HEK293 (cell line): ENCODE measurements around the gene EDC3.

Experiments used
- CTCF ChIA-PET: fragments of 350-600 bp; formaldehyde crosslinking; extraction: SDS; loops from one replicate; lab custom pipeline; 2021; ENCODE audit warnings: antibody characterized with exemption; lab: Yijun Ruan, JAX
- POLR2A ChIA-PET: fragments of 300-600 bp; formaldehyde crosslinking; extraction: SDS; loops from one replicate; lab custom pipeline; 2020; ENCODE audit warnings: antibody characterized with exemption, inconsistent platforms; lab: Yijun Ruan, JAX
- H3K27ac ChIP-seq: fragments of 200-500 bp; sonication (Bioruptor generic); 2 replicates; pipeline ENCODE4 v1.5.1; 2014; ENCODE audit warnings: low read depth, low read length, control low read depth, inconsistent platforms; ENCODE audit errors: extremely low read depth
- H3K36me3 ChIP-seq, 2 experiments: fragments of 200-500 bp in 1 of 2; sonication (Bioruptor generic) in 1 of 2; 1 replicate in 1 of 2; 2 replicates in 1 of 2; pipeline ENCODE4 v1.5.1; 2014 to 2017; ENCODE audit warnings: inconsistent platforms in 2 of 2, low read length in 2 of 2; ENCODE audit not compliant: control insufficient read depth in 2 of 2, insufficient read depth in 1 of 2
- H3K4me1 ChIP-seq: fragments of 200-500 bp; sonication (Bioruptor generic); 2 replicates; pipeline ENCODE4 v1.5.1; 2014; ENCODE audit warnings: mild to moderate bottlenecking, low read length, inconsistent platforms; ENCODE audit not compliant: control insufficient read depth, insufficient read depth
- H3K4me3 ChIP-seq: 2 replicates; pipeline ENCODE4 v1.5.1; 2011; ENCODE audit warnings: low read depth, mild to moderate bottlenecking, control low read depth, low read length, moderate library complexity
- H3K9me3 ChIP-seq: fragments of 200-500 bp; sonication (Bioruptor generic); 2 replicates; pipeline ENCODE4 v1.5.1; 2014; ENCODE audit warnings: low read depth, low read length, inconsistent platforms; ENCODE audit not compliant: control insufficient read depth, insufficient read depth
- BCL11B ChIP-seq: fragments of 450-650 bp; formaldehyde crosslinking; IDR thresholded peaks from 2 replicates; pipeline ENCODE4 v1.5.1; 2016; ENCODE audit warnings: low read depth, missing biosample characterization, missing genetic modification characterization
- GLIS2 ChIP-seq: fragments of 450-650 bp; formaldehyde crosslinking; IDR thresholded peaks from 2 replicates; pipeline ENCODE4 v1.5.1; 2016; ENCODE audit warnings: missing biosample characterization, missing genetic modification characterization
- KLF1 ChIP-seq: fragments of 450-650 bp; formaldehyde crosslinking; IDR thresholded peaks from 2 replicates; pipeline ENCODE4 v1.5.1; 2016; ENCODE audit warnings: missing biosample characterization, missing genetic modification characterization
- REPIN1 ChIP-seq: fragments of 450-650 bp; formaldehyde crosslinking; IDR thresholded peaks from 2 replicates; pipeline ENCODE4 v1.5.1; 2017; ENCODE audit warnings: missing biosample characterization, missing genetic modification characterization, low read depth
- SALL2 ChIP-seq: fragments of 450-650 bp; formaldehyde crosslinking; IDR thresholded peaks from 2 replicates; pipeline ENCODE4 v1.5.0; 2017; ENCODE audit warnings: missing biosample characterization, mild to moderate bottlenecking, missing genetic modification characterization, borderline replicate concordance
- SP2 ChIP-seq: fragments of 450-650 bp; formaldehyde crosslinking; IDR thresholded peaks from 2 replicates; pipeline ENCODE4 v1.5.1; 2016; ENCODE audit warnings: missing biosample characterization, missing genetic modification characterization
- ZIC2 ChIP-seq: fragments of 450-650 bp; formaldehyde crosslinking; IDR thresholded peaks from 2 replicates; pipeline ENCODE4 v1.5.1; 2016; ENCODE audit warnings: missing biosample characterization, missing genetic modification characterization
- ZNF112 ChIP-seq: fragments of 450-650 bp; formaldehyde crosslinking; IDR thresholded peaks from 2 replicates; pipeline ENCODE4 v1.5.0; 2017; ENCODE audit warnings: missing biosample characterization, missing genetic modification characterization
- ZNF155 ChIP-seq: fragments of 450-650 bp; formaldehyde crosslinking; IDR thresholded peaks from 2 replicates; pipeline ENCODE4 v1.5.1; 2016; ENCODE audit warnings: missing biosample characterization, missing genetic modification characterization
- ZNF175 ChIP-seq: fragments of 450-650 bp; formaldehyde crosslinking; IDR thresholded peaks from 2 replicates; pipeline ENCODE4 v1.5.1; 2016; ENCODE audit warnings: missing biosample characterization, missing genetic modification characterization
- ZNF214 ChIP-seq: fragments of 450-650 bp; formaldehyde crosslinking; IDR thresholded peaks from 2 replicates; pipeline ENCODE4 v1.5.1; 2017; ENCODE audit warnings: missing biosample characterization, mild to moderate bottlenecking, missing genetic modification characterization, borderline replicate concordance
- ZNF555 ChIP-seq: fragments of 450-650 bp; formaldehyde crosslinking; conservative IDR thresholded peaks from 2 replicates; pipeline ENCODE4 v1.5.1; 2017; ENCODE audit warnings: missing biosample characterization, mild to moderate bottlenecking, missing genetic modification characterization, inconsistent platforms
- ZNF596 ChIP-seq: fragments of 450-650 bp; IDR thresholded peaks from 2 replicates; pipeline ENCODE4 v1.5.0; 2018; ENCODE audit warnings: missing biosample characterization, mild to moderate bottlenecking, missing genetic modification characterization, moderate library complexity
- ZNF626 ChIP-seq: fragments of 450-650 bp; sonication (Bioruptor Pico); formaldehyde crosslinking; IDR thresholded peaks from 2 replicates; pipeline ENCODE4 v1.5.1; 2018; ENCODE audit warnings: missing biosample characterization, missing genetic modification characterization, inconsistent platforms
- ZNF654 ChIP-seq: fragments of 450-650 bp; formaldehyde crosslinking; IDR thresholded peaks from 2 replicates; pipeline ENCODE4 v1.5.1; 2016; ENCODE audit warnings: low read depth, missing biosample characterization, missing genetic modification characterization
- ZNF692 ChIP-seq: fragments of 450-650 bp; formaldehyde crosslinking; IDR thresholded peaks from 2 replicates; pipeline ENCODE4 v1.5.1; 2016; ENCODE audit warnings: missing biosample characterization, missing genetic modification characterization
- ZSCAN16 ChIP-seq: fragments of 450-650 bp; formaldehyde crosslinking; IDR thresholded peaks from 2 replicates; pipeline ENCODE4 v1.5.1; 2016; ENCODE audit warnings: missing biosample characterization, missing genetic modification characterization
- ZXDB ChIP-seq: fragments of 450-650 bp; formaldehyde crosslinking; IDR thresholded peaks from 2 replicates; pipeline ENCODE4 v1.5.1; 2016; ENCODE audit warnings: missing biosample characterization, missing genetic modification characterization

EDC3 gene

GRCh38 chr15:74625693-74626092 is 70.1 kb downstream of the EDC3 start:
- Histone ChIP-seq H3K4me1 (no peaks in the 10 kb centered on the region), H3K36me3 (peaks cover 55 to 100% of the 10 kb centered on the region in 2 experiments)
- POLR2A ChIA-PET: interaction anchor here (1.9 kb wide), 1 partner anchor 10 kb away, joined by 6 read pairs; no protein-coding TSS in a partner anchor

GRCh38 chr15:74624020-74624602 is 71.7 kb downstream of the EDC3 start:
- no peaks in the 10 kb centered on the region for H3K9me3 ChIP-seq
- TF ChIP-seq ZIC2 (tag by site-specific recombination): peak; percentile 96
- no peak for TF ChIP-seq BCL11B (tag by site-specific recombination)
- TF ChIP-seq KLF1 (tag by site-specific recombination): peak; percentile 94
- H3K4me3 ChIP-seq: no peak overlapping the region
- no peaks in the 10 kb centered on the region for H3K4me1 ChIP-seq
- peaks cover 58 to 100% of the 10 kb centered on the region in 2 experiments for H3K36me3 ChIP-seq
- ChIA-PET CTCF (interaction anchor here (1.1 to 12.8 kb wide), 3 partner anchors 8 to 146 kb away, joined by 4 to 220 read pairs (median 120); partner anchors contain the start of gene CLK3), POLR2A (interaction anchor here (1.4 to 1.9 kb wide), 3 partner anchors 11 to 145 kb away, joined by 6 to 7 read pairs (median 6); no protein-coding TSS in a partner anchor)
- peak overlapping the region; percentile 26; the same call in 1 of the 2 replicates for H3K27ac ChIP-seq

More at GRCh38 chr15:74625693-74626092, 70.1 kb downstream of the EDC3 start:
- Histone ChIP-seq H3K27ac (no peak overlapping the region), H3K9me3 (no peaks in the 10 kb centered on the region), H3K4me3 (no peak overlapping the region)
- TF ChIP-seq GLIS2 (peak; percentile 20; the same call in 1 of the 2 replicates), SALL2 (no peak)
- TF ChIP-seq, all 188 proteins: peak for 1
- CTCF ChIA-PET: interaction anchor here (0.6 to 12.8 kb wide), 4 partner anchors 8 to 251 kb away, joined by 3 to 220 read pairs (median 62); no protein-coding TSS in a partner anchor

GRCh38 chr15:74622758-74623157 is 73.1 kb downstream of the EDC3 start:
- no peaks in the 10 kb centered on the region for H3K9me3 ChIP-seq
- no peaks in the 10 kb centered on the region for H3K4me1 ChIP-seq
- POLR2A ChIA-PET: interaction anchor here (1.1 kb wide), 1 partner anchor 82 kb away, joined by 3 read pairs; the partner anchor contains the start of gene ARID3B
- no peak overlapping the region for H3K27ac ChIP-seq
- TF ChIP-seq ZXDB (tag by site-specific recombination) (no peak), ZNF626 (tag by site-specific recombination) (no peak), ZNF692 (tag by site-specific recombination) (no peak), ZNF214 (tag by site-specific recombination) (no peak), ZNF654 (tag by site-specific recombination) (no peak), REPIN1 (tag by site-specific recombination) (no peak), ZSCAN16 (no peak), ZNF596 (tag by site-specific recombination) (no peak), ZNF555 (tag by site-specific recombination) (no peak), ZNF112 (tag by site-specific recombination) (no peak)
- CTCF ChIA-PET: interaction anchor here (0.5 to 12.8 kb wide), 9 partner anchors 11 to 581 kb away, joined by 3 to 220 read pairs (median 5); partner anchors contain the start of gene ARID3B
- H3K4me3 ChIP-seq: no peak overlapping the region
- H3K36me3 ChIP-seq: peaks cover 49 to 100% of the 10 kb centered on the region in 2 experiments

GRCh38 chr15:74621936-74622335 is 73.9 kb downstream of the EDC3 start:
- H3K36me3 ChIP-seq: peaks cover 45 to 99% of the 10 kb centered on the region in 2 experiments
- POLR2A ChIA-PET: interaction anchor here (0.9 to 1.1 kb wide), 2 partner anchors 81 kb away, joined by 3 read pairs; partner anchors contain the start of gene ARID3B
- H3K27ac ChIP-seq: no peak overlapping the region
- no peaks in the 10 kb centered on the region for H3K9me3 ChIP-seq
- peaks cover 5% of the 10 kb centered on the region for H3K4me1 ChIP-seq
- CTCF ChIA-PET: interaction anchor here (0.5 to 12.8 kb wide), 23 partner anchors 11 to 249 kb away, joined by 3 to 220 read pairs (median 4); partner anchors contain the start of gene ARID3B
- no peak overlapping the region for H3K4me3 ChIP-seq
- TF ChIP-seq SP2 (tag by site-specific recombination) (peak; percentile 38), ZNF175 (tag by site-specific recombination) (no peak), ZNF155 (no peak)
